K562 (cell line): ENCODE data around the gene LHX5. TPM values are rescaled to one million over a fixed set of nuclear protein-coding genes. Genes with fewer than 3 reads are reported as not detected.
A peak's percentile ranks its signal among the peaks of the same experiment; 100 is the strongest.

Experiments
- ATAC-seq: fragments of 200-7000 bp; cut with Tn5 transposase; 3 replicates; pipeline ENCODE4 v1.9.1; 2020; ENCODE audit warnings: moderate library complexity
- BruUV-seq: library from RNA; stranded (reverse); fragments of 400-500 nt; replicated peaks from 2 replicates; lab custom pipeline; 2021; lab: Mats Ljungman, UMichigan
- CTCF ChIA-PET: fragments of 300-600 bp; formaldehyde crosslinking; extraction: SDS; loops from one replicate; lab custom pipeline; 2021; ENCODE audit warnings: low intra/inter-chr PET ratio; lab: Yijun Ruan, JAX
- POLR2A ChIA-PET: fragments of 300-600, 350-650 bp; sonication (Branson Sonifier 250); formaldehyde crosslinking; extraction: SDS; loops from one replicate; lab custom pipeline; 2021; ENCODE audit warnings: antibody characterized with exemption, inconsistent platforms; lab: Yijun Ruan, JAX
- DNase-seq, 4 experiments: peaks; one replicate each; pipeline versions ENCODE4 v3.0.0 to v3.0.0-alpha.2; 2011 to 2018; ENCODE audit warnings: low spot score in 3 of 4, mixed read lengths in 3 of 4; ENCODE audit errors: extremely low read depth in 1 of 4
- FAIRE-seq: peaks from 2 replicates; lab custom pipeline; 2011; peaks lifted over from hg19 to GRCh38; lab: Jason Lieb, UNC
- H2AFZ ChIP-seq: 2 replicates; pipeline ENCODE4 v1.6.0; 2011; ENCODE audit warnings: low read depth, low read length, control low read depth, inconsistent platforms
- H3K27ac ChIP-seq: fragments of 200-600 bp; 3 replicates; pipeline ENCODE4 v1.8.0; 2011; ENCODE audit warnings: low read depth, mild to moderate bottlenecking, control low read depth, inconsistent platforms, low read length, moderate library complexity, mixed read lengths; ENCODE audit errors: extremely low read depth
- H3K27me3 ChIP-seq, 2 experiments: fragments of 300-600 bp in 1 of 2; 2 replicates in 1 of 2; 3 replicates in 1 of 2; pipeline versions ENCODE4 v1.6.0 to v1.8.0; 2011; ENCODE audit warnings: inconsistent platforms in 2 of 2, low read length in 2 of 2, mild to moderate bottlenecking in 1 of 2, mixed read lengths in 1 of 2, moderate library complexity in 1 of 2; ENCODE audit not compliant: control insufficient read depth in 2 of 2, insufficient read depth in 2 of 2
- H3K36me3 ChIP-seq: fragments of 300-600 bp; 3 replicates; pipeline ENCODE4 v1.8.0; 2011; ENCODE audit warnings: mild to moderate bottlenecking, low read length, inconsistent platforms; ENCODE audit not compliant: control insufficient read depth, insufficient read depth
- H3K4me1 ChIP-seq, 2 experiments: fragments of 200-600 bp in 1 of 2; replicated peaks in 1 of 2; 2 replicates in 1 of 2; 3 replicates in 1 of 2; pipeline versions ENCODE4 v1.5.1 to v1.8.0; 2011; ENCODE audit warnings: inconsistent platforms in 2 of 2, low read length in 2 of 2, mild to moderate bottlenecking in 1 of 2, mixed read lengths in 1 of 2, moderate library complexity in 1 of 2; ENCODE audit not compliant: control insufficient read depth in 2 of 2, insufficient read depth in 2 of 2
- H3K4me2 ChIP-seq: 2 replicates; pipeline ENCODE4 v1.6.1; 2011; ENCODE audit warnings: low read length, control low read depth, inconsistent platforms, mixed read lengths; ENCODE audit not compliant: insufficient read depth
- H3K4me3 ChIP-seq: fragments of 200-600 bp; sonication (generic), shearing (Covaris generic); 2 replicates; pipeline ENCODE4 v1.5.1; 2016; ENCODE audit warnings: control low read depth, inconsistent platforms
- H3K79me2 ChIP-seq: fragments of 200-600 bp; 3 replicates; pipeline ENCODE4 v1.8.0; 2011; ENCODE audit warnings: low read length, inconsistent platforms; ENCODE audit not compliant: control insufficient read depth, insufficient read depth
- H3K9ac ChIP-seq, 2 experiments: 2 replicates each; pipeline versions ENCODE4 v1.6.0 to v1.6.1; 2011; ENCODE audit warnings: low read depth in 2 of 2, low read length in 2 of 2, control low read depth in 1 of 2, inconsistent platforms in 1 of 2, mild to moderate bottlenecking in 1 of 2, mixed read lengths in 1 of 2; ENCODE audit not compliant: insufficient read depth in 1 of 2
- H3K9me1 ChIP-seq: one replicate; pipeline ENCODE4 v1.6.0; 2011; ENCODE audit warnings: inconsistent platforms, mild to moderate bottlenecking, low read length, moderate library complexity; ENCODE audit not compliant: control insufficient read depth, insufficient read depth
- H3K9me3 ChIP-seq: replicated peaks from 2 replicates; pipeline ENCODE4 v1.5.1; 2011; ENCODE audit warnings: low read depth, low read length, inconsistent platforms; ENCODE audit not compliant: control insufficient read depth, insufficient read depth
- H4K20me1 ChIP-seq: replicated peaks from 2 replicates; pipeline ENCODE4 v1.6.1; 2011; ENCODE audit warnings: low read length, inconsistent platforms, mixed read lengths; ENCODE audit not compliant: control insufficient read depth, insufficient read depth
- EHMT2 ChIP-seq: fragments of 450-650 bp; IDR thresholded peaks from 2 replicates; pipeline ENCODE4 v1.6.1; 2018; ENCODE audit warnings: antibody characterized with exemption
- MIER1 ChIP-seq: fragments of 450-650 bp; IDR thresholded peaks from 2 replicates; pipeline ENCODE4 v1.6.1; 2016; ENCODE audit warnings: antibody characterized with exemption, mild to moderate bottlenecking, low read depth
- MTF1 ChIP-seq: fragments of 250-450 bp; sonication (Bioruptor Pico); IDR thresholded peaks from 2 replicates; pipeline ENCODE4 v1.9.0; 2021; ENCODE audit warnings: moderate library complexity, mild to moderate bottlenecking, inconsistent platforms, borderline replicate concordance
- PATZ1 ChIP-seq: fragments of 250-450 bp; sonication (Bioruptor Pico); IDR thresholded peaks from 2 replicates; pipeline ENCODE4 v1.5.0; 2020; ENCODE audit warnings: mild to moderate bottlenecking, borderline replicate concordance
- PURB ChIP-seq: sonication (generic); formaldehyde crosslinking; IDR thresholded peaks from 2 replicates; pipeline ENCODE4 v1.9.0; 2021; ENCODE audit warnings: low read depth, mild to moderate bottlenecking, missing genetic modification reagents
- WGBS: fragments of 100-300 bp; shearing (Covaris generic); methylation state at CpG from one replicate; pipeline ENCODE4 v1.1.6; 2016; ENCODE audit warnings: low coverage, mixed read lengths; ENCODE audit not compliant: insufficient coverage; ENCODE audit errors: missing lambda C conversion rate; 5-methylcytosine and 5-hydroxymethylcytosine counted together
- in situ Hi-C: fragments of 300-500 bp; cut with MboI; formaldehyde crosslinking; loops from 4 replicates; pipeline ENCODE4 v1.15.0; 2018; ENCODE audit warnings: inconsistent platforms, mixed read lengths
- intact Hi-C: fragments of 100-400 bp; cut with micrococcal nuclease; formaldehyde crosslinking; loops from 2 replicates; pipeline ENCODE4 v1.14.2; 2022
- polyA plus RNA-seq, 8 experiments: library from polyadenylated mRNA; depleted of rRNA in 4 of 8; stranded (reverse) in 5 of 8; unstranded in 3 of 8; fragments of >200 nt; fragmentation: Nextera tagmentation in 2 of 8; fragmentation: Illumina TruSeq in 1 of 8; extraction: Ambion mirVana in 2 of 8; extraction: Trizol in 1 of 8; gene quantifications; 2 replicates each; pipeline versions ENCODE4 v1.2.1 to v1.2.3, GENCODE V29; 2011 to 2014; ENCODE audit warnings: inconsistent platforms in 1 of 8, missing spikeins in 1 of 8
- total RNA-seq, 7 experiments: library from RNA; depleted of rRNA in 6 of 7; stranded (reverse); fragments of >200 nt in 6 of 7; fragmentation: Illumina TruSeq in 2 of 7; extraction: Trizol in 2 of 7; gene quantifications; 2 replicates each; pipeline versions ENCODE4 v1.2.1 to v1.2.3, GENCODE V29; 2011 to 2021; ENCODE audit warnings: low replicate concordance in 1 of 7
- TF ChIP-seq, protein P1 (sequence below): fragments of 450-650 bp; IDR thresholded peaks from 2 replicates; pipeline ENCODE4 v1.6.1; 2016; ENCODE audit warnings: mild to moderate bottlenecking

The LHX5 gene
- total and polyA plus RNA-seq, 9 of the 15 experiments (the other 6 are each of a cell fraction or from before 2014, with no cell fraction given), result 0.04 to 0.17 (median 0.05) TPM; not detected in 6

GRCh38 chr12:113480336-113480971 is 8.8 kb upstream of the LHX5 start:
- POLR2A ChIA-PET, result interaction anchor here (0.6 to 1.0 kb wide), 2 partner anchors 13 to 878 kb away, joined by 3 read pairs; no protein-coding TSS in a partner anchor
- H3K4me1 ChIP-seq, result peaks cover 0 to 8% of the 10 kb centered on the region in 2 experiments; a peak in 2 of 5 replicates
- FAIRE-seq (no peak), ATAC-seq (no peak), DNase-seq (no peak)
- no peaks in the 10 kb centered on the region for H3K9me3 ChIP-seq
- no peak overlapping the region for H3K9ac ChIP-seq
- H3K4me2 ChIP-seq, result no peak overlapping the region
- no peak overlapping the region for H3K27ac ChIP-seq
- peaks cover 4% of the 10 kb centered on the region; the same call in 1 of the 2 replicates for H4K20me1 ChIP-seq
- H3K79me2 ChIP-seq, result no peaks in the 10 kb centered on the region
- 6% methylated on average over 9 of the region's 9 CpGs for WGBS
- no peaks in the 10 kb centered on the region for H3K9me1 ChIP-seq
- no peak for TF ChIP-seq PURB
- TF ChIP-seq EHMT2, result 0 out of 2 replicates have a peak, but pooled peaks have one; percentile 2
- TF ChIP-seq PATZ1 (CRISPR knock-in tag), result no peak
- TF ChIP-seq, protein P1, sequence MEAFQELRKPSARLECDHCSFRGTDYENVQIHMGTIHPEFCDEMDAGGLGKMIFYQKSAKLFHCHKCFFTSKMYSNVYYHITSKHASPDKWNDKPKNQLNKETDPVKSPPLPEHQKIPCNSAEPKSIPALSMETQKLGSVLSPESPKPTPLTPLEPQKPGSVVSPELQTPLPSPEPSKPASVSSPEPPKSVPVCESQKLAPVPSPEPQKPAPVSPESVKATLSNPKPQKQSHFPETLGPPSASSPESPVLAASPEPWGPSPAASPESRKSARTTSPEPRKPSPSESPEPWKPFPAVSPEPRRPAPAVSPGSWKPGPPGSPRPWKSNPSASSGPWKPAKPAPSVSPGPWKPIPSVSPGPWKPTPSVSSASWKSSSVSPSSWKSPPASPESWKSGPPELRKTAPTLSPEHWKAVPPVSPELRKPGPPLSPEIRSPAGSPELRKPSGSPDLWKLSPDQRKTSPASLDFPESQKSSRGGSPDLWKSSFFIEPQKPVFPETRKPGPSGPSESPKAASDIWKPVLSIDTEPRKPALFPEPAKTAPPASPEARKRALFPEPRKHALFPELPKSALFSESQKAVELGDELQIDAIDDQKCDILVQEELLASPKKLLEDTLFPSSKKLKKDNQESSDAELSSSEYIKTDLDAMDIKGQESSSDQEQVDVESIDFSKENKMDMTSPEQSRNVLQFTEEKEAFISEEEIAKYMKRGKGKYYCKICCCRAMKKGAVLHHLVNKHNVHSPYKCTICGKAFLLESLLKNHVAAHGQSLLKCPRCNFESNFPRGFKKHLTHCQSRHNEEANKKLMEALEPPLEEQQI, result 0 out of 2 replicates have a peak, but pooled peaks have one; percentile 22
- TF ChIP-seq MTF1, result no peak
- TF ChIP-seq MIER1, result peak; percentile 81; the same call in 1 of the 2 replicates
- TF ChIP-seq, all 486 proteins: peak for 3
- intact Hi-C loops, result no loop called here
- Histone ChIP-seq H3K36me3 (no peaks in the 10 kb centered on the region), H2AFZ (no peak overlapping the region), H3K27me3 (peaks cover 18 to 42% of the 10 kb centered on the region in 2 experiments; a peak in 3 of 5 replicates), H3K4me3 (no peak overlapping the region)
- BruUV-seq, result no TSS peak
- in situ Hi-C loops, result no loop called here
- CTCF ChIA-PET, result no interaction called here
